ES-I3 (cell line): ENCODE data around the gene ZSWIM3.

Experiments used
- H3K36me3 ChIP-seq: 2 replicates; pipeline ENCODE4 v1.6.1; 2013; ENCODE audit warnings: mild to moderate bottlenecking, low read length, control low read depth, moderate library complexity; ENCODE audit not compliant: insufficient read depth
- H3K4me1 ChIP-seq: 2 replicates; pipeline ENCODE4 v1.6.1; 2013; ENCODE audit warnings: mild to moderate bottlenecking, control low read depth, low read length; ENCODE audit not compliant: insufficient read depth
- H3K9ac ChIP-seq: 2 replicates; pipeline ENCODE4 v1.6.1; 2013; ENCODE audit warnings: low read depth, mild to moderate bottlenecking, low read length, moderate library complexity
- H3K9me3 ChIP-seq: 2 replicates; pipeline ENCODE4 v1.6.1; 2013; ENCODE audit warnings: mild to moderate bottlenecking, low read length, moderate library complexity; ENCODE audit not compliant: control insufficient read depth, insufficient read depth

Gene ZSWIM3

GRCh38 chr20:45857114-45857881, at the start of gene ZSWIM3, which contains the start of gene ACOT8:
ZSWIM3 (plus strand) TSS chr20:45857614; CDS start chr20:45857826, 212 bp downstream.
ACOT8 (minus strand) TSS chr20:45857392; CDS start chr20:45857315, 77 bp downstream.
- H3K9me3 ChIP-seq, result no peaks in the 10 kb centered on the region
- H3K9ac ChIP-seq, result peak within 1 kb of the TSS; percentile 95
- no peaks in the 10 kb centered on the region for H3K36me3 ChIP-seq
- peaks cover 23% of the 10 kb centered on the region for H3K4me1 ChIP-seq

- Histone ChIP-seq H3K9ac (no peak overlapping the region), H3K4me1 (peaks cover 6% of the 10 kb centered on the region; the same call in 1 of the 2 replicates), H3K36me3 (peaks cover 14% of the 10 kb centered on the region), H3K9me3 (no peaks in the 10 kb centered on the region)
Observed at GRCh38 chr20:45810191-45810970, 47.0 kb upstream of the ZSWIM3 start.

GRCh38 chr20:45812157-45813005, 45.0 kb upstream of the ZSWIM3 start, which contains the start of gene UBE2C:
UBE2C (plus strand) TSS chr20:45812644; CDS start chr20:45812696, 52 bp downstream.
- Histone ChIP-seq H3K36me3 (peaks cover 9% of the 10 kb centered on the region), H3K4me1 (peaks cover 9% of the 10 kb centered on the region; the same call in 1 of the 2 replicates), H3K9me3 (no peaks in the 10 kb centered on the region), H3K9ac (peak within 1 kb of the TSS; percentile 97)

- peaks cover 9% of the 10 kb centered on the region; the same call in 1 of the 2 replicates for H3K4me1 ChIP-seq
- H3K36me3 ChIP-seq, result peaks cover 9% of the 10 kb centered on the region
- H3K9ac ChIP-seq, result peak overlapping the region; percentile 97
Observed at GRCh38 chr20:45813006-45813340, 44.4 kb upstream of the ZSWIM3 start.

GRCh38 chr20:45813489-45813888, 43.9 kb upstream of the ZSWIM3 start:
- Histone ChIP-seq H3K36me3 (peaks cover 9% of the 10 kb centered on the region), H3K9ac (peak overlapping the region; percentile 97), H3K9me3 (no peaks in the 10 kb centered on the region), H3K4me1 (peaks cover 9% of the 10 kb centered on the region; the same call in 1 of the 2 replicates)

More at GRCh38 chr20:45813006-45813340, 44.4 kb upstream of the ZSWIM3 start:
- no peaks in the 10 kb centered on the region for H3K9me3 ChIP-seq

- H3K9ac ChIP-seq, result no peak overlapping the region
- H3K4me1 ChIP-seq, result peaks cover 11% of the 10 kb centered on the region; the same call in 1 of the 2 replicates
- no peaks in the 10 kb centered on the region for H3K9me3 ChIP-seq
- H3K36me3 ChIP-seq, result peaks cover 9% of the 10 kb centered on the region
Observed at GRCh38 chr20:45814314-45814713, 43.1 kb upstream of the ZSWIM3 start.

GRCh38 chr20:45816951-45817350, 40.5 kb upstream of the ZSWIM3 start:
- H3K9ac ChIP-seq, result no peak overlapping the region
- peaks cover 9% of the 10 kb centered on the region for H3K36me3 ChIP-seq
- H3K4me1 ChIP-seq, result peaks cover 13% of the 10 kb centered on the region; the same call in 1 of the 2 replicates
- no peaks in the 10 kb centered on the region for H3K9me3 ChIP-seq

GRCh38 chr20:45817376-45818194, 39.8 kb upstream of the ZSWIM3 start:
- Histone ChIP-seq H3K9ac (no peak overlapping the region), H3K36me3 (peaks cover 9% of the 10 kb centered on the region), H3K4me1 (peaks cover 20% of the 10 kb centered on the region; the same call in 1 of the 2 replicates), H3K9me3 (no peaks in the 10 kb centered on the region)

GRCh38 chr20:45818239-45818638, 39.2 kb upstream of the ZSWIM3 start:
- Histone ChIP-seq H3K4me1 (peaks cover 21% of the 10 kb centered on the region; the same call in 1 of the 2 replicates), H3K9ac (no peak overlapping the region), H3K36me3 (peaks cover 9% of the 10 kb centered on the region), H3K9me3 (no peaks in the 10 kb centered on the region)

GRCh38 chr20:45819466-45819865, 37.9 kb upstream of the ZSWIM3 start:
- H3K9me3 ChIP-seq, result no peaks in the 10 kb centered on the region
- H3K36me3 ChIP-seq, result peaks cover 9% of the 10 kb centered on the region
- H3K9ac ChIP-seq, result no peak overlapping the region
- H3K4me1 ChIP-seq, result peaks cover 15% of the 10 kb centered on the region; the same call in 1 of the 2 replicates

- H3K36me3 ChIP-seq, result no peaks in the 10 kb centered on the region
- no peaks in the 10 kb centered on the region for H3K9me3 ChIP-seq
- no peak overlapping the region for H3K9ac ChIP-seq
- H3K4me1 ChIP-seq, result peaks cover 15% of the 10 kb centered on the region; the same call in 1 of the 2 replicates
Observed at GRCh38 chr20:45821947-45822346, 35.5 kb upstream of the ZSWIM3 start.

GRCh38 chr20:45822857-45823256, 34.6 kb upstream of the ZSWIM3 start:
- H3K9ac ChIP-seq, result peak overlapping the region; percentile 18; the same call in 1 of the 2 replicates
- H3K36me3 ChIP-seq, result no peaks in the 10 kb centered on the region
- no peaks in the 10 kb centered on the region for H3K9me3 ChIP-seq
- H3K4me1 ChIP-seq, result peaks cover 12% of the 10 kb centered on the region; the same call in 1 of the 2 replicates
